AG04450 (cell line): Measurements from ENCODE around the gene MGAT1. TPM values are rescaled to one million over a fixed set of nuclear protein-coding genes. Genes with fewer than 3 reads are reported as not detected.

Experiments
- CTCF ChIA-PET: fragments of 300-600, 350-600 bp; formaldehyde crosslinking; extraction: SDS; loops from one replicate; lab custom pipeline; 2022; ENCODE audit warnings: antibody characterized with exemption, inconsistent platforms; lab: Charles Lee
- POLR2A ChIA-PET: fragments of 350-600 bp; formaldehyde crosslinking; extraction: SDS; loops from one replicate; lab custom pipeline; 2021; ENCODE audit warnings: antibody characterized with exemption, inconsistent platforms; lab: Yijun Ruan, JAX
- DNase-seq: peaks from one replicate; pipeline ENCODE4 v3.0.0-alpha.2; 2011; ENCODE audit warnings: low read depth, low spot score
- H3K27ac ChIP-seq: one replicate; pipeline ENCODE4 v1.5.1; 2012; ENCODE audit warnings: low read depth, low read length, control low read depth
- H3K27me3 ChIP-seq: one replicate; pipeline ENCODE4 v1.6.0; 2012; ENCODE audit warnings: low read length; ENCODE audit not compliant: control insufficient read depth, insufficient read depth
- H3K4me3 ChIP-seq: 2 replicates; pipeline ENCODE4 v1.5.1; 2011; ENCODE audit warnings: mild to moderate bottlenecking, low read depth, low read length, control low read depth
- H3K9me3 ChIP-seq: 2 replicates; pipeline ENCODE4 v1.5.1; 2012; ENCODE audit warnings: low read length; ENCODE audit not compliant: control insufficient read depth, insufficient read depth
- CTCF ChIP-seq: IDR thresholded peaks from 2 replicates; pipeline ENCODE4 v1.5.1; 2011; ENCODE audit warnings: low read depth, low read length, control low read depth, inconsistent platforms
- polyA plus RNA-seq: library from polyadenylated mRNA; depleted of rRNA; stranded (reverse); fragments of >200 nt; gene quantifications from 2 replicates; pipeline ENCODE4 v1.2.3, GENCODE V29; 2011

The MGAT1 gene
- polyA plus RNA-seq, 1 experiment: 96.2 TPM

DNA sequence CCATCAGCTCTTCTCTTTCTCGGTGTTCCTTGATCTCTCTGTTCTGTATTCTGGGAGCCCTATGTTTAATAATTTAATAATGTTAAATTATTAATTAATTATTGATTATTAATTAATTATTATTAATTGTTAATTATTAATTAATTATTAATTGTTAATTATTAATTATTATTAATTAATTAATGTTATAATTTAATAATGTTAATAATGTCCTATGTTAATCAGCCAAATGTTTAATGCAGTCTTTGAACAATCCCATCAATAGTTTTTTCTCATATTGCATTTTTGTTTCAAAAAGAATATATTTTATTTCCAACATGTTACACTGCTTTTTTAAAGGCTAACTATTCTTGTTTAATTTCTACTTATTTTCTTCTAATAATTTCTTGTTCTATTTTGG lies 26.2 kb downstream of the MGAT1 start:
- Histone ChIP-seq H3K27me3 (no peaks in the 10 kb centered on the region), H3K27ac (no peak overlapping the region), H3K4me3 (no peak overlapping the region), H3K9me3 (peaks cover 2% of the 10 kb centered on the region; the same call in 1 of the 2 replicates)
- no peak for TF ChIP-seq CTCF
- CTCF ChIA-PET: no interaction called here
- DNase-seq: no peak
- POLR2A ChIA-PET: no interaction called here

DNA sequence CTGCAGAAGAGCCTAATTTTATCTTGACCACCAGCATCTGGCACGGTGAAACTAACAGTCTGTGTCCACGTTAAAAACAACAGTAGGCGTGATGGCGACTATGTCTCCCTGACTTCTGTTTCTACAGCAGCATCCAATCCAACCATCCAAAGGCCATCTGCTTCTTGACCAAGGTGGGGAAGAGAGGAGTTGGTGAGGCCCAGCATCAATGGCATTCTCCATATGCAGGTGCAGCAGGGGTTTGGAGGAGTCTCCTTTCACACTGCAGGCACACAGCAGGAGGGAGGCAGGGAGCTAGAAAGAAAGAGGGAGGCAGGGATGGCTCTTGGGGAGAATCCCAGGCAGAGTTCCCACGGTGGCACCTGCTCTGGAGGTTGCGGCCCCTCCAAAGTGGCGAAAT lies 27.0 kb downstream of the MGAT1 start:
- ChIA-PET POLR2A (no interaction called here), CTCF (no interaction called here)
- no peak for DNase-seq
- H3K9me3 ChIP-seq: peaks cover 2% of the 10 kb centered on the region; the same call in 1 of the 2 replicates
- TF ChIP-seq CTCF: no peak
- no peaks in the 10 kb centered on the region for H3K27me3 ChIP-seq
- H3K4me3 ChIP-seq: no peak overlapping the region
- no peak overlapping the region for H3K27ac ChIP-seq

GRCh38 chr5:180771839-180772238 lies 30.8 kb downstream of the MGAT1 start:
- TF ChIP-seq CTCF: no peak
- CTCF ChIA-PET: no interaction called here
- no peak for DNase-seq
- no peak overlapping the region for H3K27ac ChIP-seq
- no peaks in the 10 kb centered on the region for H3K27me3 ChIP-seq
- POLR2A ChIA-PET: no interaction called here
- no peak overlapping the region for H3K4me3 ChIP-seq
- peaks cover 2% of the 10 kb centered on the region; the same call in 1 of the 2 replicates for H3K9me3 ChIP-seq

DNA sequence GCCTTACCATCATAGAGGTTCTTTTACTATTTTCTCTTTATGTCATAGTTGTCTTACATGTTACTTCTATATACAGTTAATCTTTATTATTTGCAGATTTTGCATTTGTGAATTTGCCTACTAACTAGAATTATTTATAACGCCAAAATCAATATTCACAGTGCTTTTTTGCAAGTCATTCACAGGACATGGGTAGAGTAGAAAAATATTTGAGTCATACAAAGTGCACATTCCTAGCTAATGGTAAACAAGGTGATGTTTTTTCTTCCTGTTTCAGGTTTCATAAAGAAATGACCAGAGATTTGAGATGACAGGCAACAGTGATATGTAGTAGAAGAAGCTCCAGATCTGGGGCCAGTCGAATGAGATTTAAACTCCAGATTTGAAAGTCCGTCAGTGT lies 32.8 kb downstream of the MGAT1 start:
- TF ChIP-seq CTCF: no peak
- DNase-seq: no peak
- Histone ChIP-seq H3K27ac (no peak overlapping the region), H3K27me3 (no peaks in the 10 kb centered on the region), H3K4me3 (no peak overlapping the region), H3K9me3 (peaks cover 2% of the 10 kb centered on the region; the same call in 1 of the 2 replicates)
- ChIA-PET CTCF (interaction anchor here (0.6 to 0.7 kb wide), 2 partner anchors 99 to 108 kb away, joined by 3 to 8 read pairs; no protein-coding TSS in a partner anchor), POLR2A (no interaction called here)

DNA sequence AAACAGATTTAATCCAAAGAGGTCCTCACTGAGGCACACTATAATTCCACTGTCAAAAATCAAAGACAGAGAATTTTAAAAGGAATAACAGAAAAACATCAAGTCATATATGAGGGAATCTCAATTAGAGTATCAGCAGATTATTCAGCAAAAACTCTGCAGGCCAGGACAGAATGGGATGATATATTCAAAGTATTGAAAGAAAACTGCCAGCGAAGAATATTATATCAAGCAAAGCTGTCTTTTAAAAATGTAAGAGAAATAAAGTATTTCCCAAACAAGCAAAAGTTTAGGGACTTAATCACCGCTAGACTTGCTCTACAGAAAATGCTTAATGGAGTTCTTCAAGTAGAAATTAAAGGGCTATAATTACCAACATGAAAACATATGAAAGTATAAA lies 47.0 kb downstream of the MGAT1 start:
- ChIA-PET CTCF (no interaction called here), POLR2A (no interaction called here)
- no peak overlapping the region for H3K27ac ChIP-seq
- peaks cover 4% of the 10 kb centered on the region for H3K27me3 ChIP-seq
- no peak for TF ChIP-seq CTCF
- no peaks in the 10 kb centered on the region for H3K9me3 ChIP-seq
- DNase-seq: no peak
- no peak overlapping the region for H3K4me3 ChIP-seq
